Karpas-422 (cell line): ENCODE data around the gene ZNF771. TPM values are rescaled to one million over a fixed set of nuclear protein-coding genes. Genes with fewer than 3 reads are reported as not detected.
A peak's percentile ranks its signal among the peaks of the same experiment; 100 is the strongest.

ENCODE experiments used
- DNase-seq: peaks from one replicate; pipeline ENCODE4 v3.0.0-alpha.2; 2015
- H2AFZ ChIP-seq: fragments of 200-600 bp; sonication (generic); 2 replicates; pipeline ENCODE4 v1.6.1; 2014; ENCODE audit warnings: antibody characterized with exemption, low read length, mixed read lengths
- H3K27ac ChIP-seq: fragments of 200-600 bp; sonication (generic); 2 replicates; pipeline ENCODE4 v1.5.1; 2014; ENCODE audit warnings: mild to moderate bottlenecking, low read length, moderate library complexity
- H3K27me3 ChIP-seq: fragments of 200-600 bp; sonication (generic); 2 replicates; pipeline ENCODE4 v1.6.1; 2014; ENCODE audit warnings: low read length, mixed read lengths
- H3K36me3 ChIP-seq: fragments of 200-600 bp; sonication (generic); 2 replicates; pipeline ENCODE4 v1.6.1; 2014; ENCODE audit warnings: low read length, mixed read lengths; ENCODE audit not compliant: insufficient read depth
- H3K4me1 ChIP-seq: fragments of 200-600 bp; sonication (generic); 2 replicates; pipeline ENCODE4 v1.6.1; 2014; ENCODE audit warnings: mild to moderate bottlenecking, low read length, mixed read lengths
- H3K4me2 ChIP-seq: fragments of 200-600 bp; sonication (generic); 2 replicates; pipeline ENCODE4 v1.6.1; 2014; ENCODE audit warnings: low read length, low read depth, mild to moderate bottlenecking; ENCODE audit not compliant: poor library complexity, severe bottlenecking
- H3K4me3 ChIP-seq: fragments of 200-600 bp; sonication (generic); 2 replicates; pipeline ENCODE4 v1.5.1; 2014; ENCODE audit warnings: mild to moderate bottlenecking, antibody characterized with exemption, low read length, mixed read lengths
- H3K79me2 ChIP-seq: fragments of 200-600 bp; sonication (generic); 2 replicates; pipeline ENCODE4 v1.6.1; 2014; ENCODE audit warnings: mild to moderate bottlenecking, low read length, mixed read lengths
- H3K9ac ChIP-seq: fragments of 200-600 bp; sonication (generic); 2 replicates; pipeline ENCODE4 v1.6.0; 2014; ENCODE audit warnings: low read length
- H3K9me2 ChIP-seq: fragments of 200-600 bp; sonication (generic), shearing (Covaris generic); replicated peaks from 2 replicates; pipeline ENCODE4 v1.6.0; 2014; ENCODE audit warnings: mild to moderate bottlenecking, low read length, moderate library complexity; ENCODE audit not compliant: insufficient read depth
- H3K9me3 ChIP-seq: fragments of 300-700, 200-600 bp; sonication (generic); 2 replicates; pipeline ENCODE4 v1.6.1; 2014; ENCODE audit warnings: low read length, mixed read lengths
- H4K20me1 ChIP-seq: fragments of 200-600 bp; sonication (generic); 2 replicates; pipeline ENCODE4 v1.6.1; 2014; ENCODE audit warnings: mild to moderate bottlenecking, antibody characterized with exemption, low read length, low read depth; ENCODE audit not compliant: insufficient read depth
- total RNA-seq: library from RNA; depleted of rRNA; stranded (reverse); fragments of >200 nt; shearing (Covaris generic); gene quantifications from 2 replicates; pipeline ENCODE4 v1.2.3, GENCODE V29; 2014; ENCODE audit warnings: low replicate concordance; rRNA removed

ZNF771 gene
- 13.1 and 20.0 TPM in 2 replicates for total RNA-seq

- Histone ChIP-seq H3K27me3 (no peaks in the 10 kb centered on the region), H3K4me1 (peaks cover 42% of the 10 kb centered on the region), H3K9me3 (no peaks in the 10 kb centered on the region), H4K20me1 (no peaks in the 10 kb centered on the region; the same call in 1 of the 2 replicates), H2AFZ (peak within 1 kb of the TSS; percentile 52), H3K79me2 (peaks cover 32% of the 10 kb centered on the region), H3K9me2 (no peaks in the 10 kb centered on the region), H3K36me3 (peaks cover 9% of the 10 kb centered on the region), H3K27ac (peak within 1 kb of the TSS; percentile 91), H3K4me2 (peak within 1 kb of the TSS; percentile 98), H3K9ac (peak within 1 kb of the TSS; percentile 100), H3K4me3 (peak within 1 kb of the TSS; percentile 91)
- DNase-seq = peak; percentile 98
Observed at GRCh38 chr16:30407102-30407803, at the start of gene ZNF771. Gene ZNF771, plus strand, starts transcription at chr16:30407606. Its CDS starts 448 bp downstream, at chr16:30408054.

- H3K4me3 ChIP-seq = no peak overlapping the region
- peaks cover 4% of the 10 kb centered on the region; the same call in 1 of the 2 replicates for H3K36me3 ChIP-seq
- no peak overlapping the region for H3K4me2 ChIP-seq
- no peaks in the 10 kb centered on the region for H3K9me3 ChIP-seq
- no peaks in the 10 kb centered on the region for H3K27me3 ChIP-seq
- H3K9me2 ChIP-seq = no peaks in the 10 kb centered on the region
- no peak overlapping the region for H3K9ac ChIP-seq
- H3K4me1 ChIP-seq = peaks cover 40% of the 10 kb centered on the region
- no peak for DNase-seq
- H3K27ac ChIP-seq = 0 out of 2 replicates have a peak overlapping the region, but pooled peaks have one; percentile 59
- H2AFZ ChIP-seq = no peak overlapping the region
- no peaks in the 10 kb centered on the region for H4K20me1 ChIP-seq
- peaks cover 42% of the 10 kb centered on the region for H3K79me2 ChIP-seq
Observed at GRCh38 chr16:30357715-30358576, 49.5 kb upstream of the ZNF771 start.

GRCh38 chr16:30358577-30358936, 48.8 kb upstream of the ZNF771 start:
- no peak for DNase-seq
- no peaks in the 10 kb centered on the region for H3K27me3 ChIP-seq
- peaks cover 9% of the 10 kb centered on the region; the same call in 1 of the 2 replicates for H3K36me3 ChIP-seq
- H3K9ac ChIP-seq = no peak overlapping the region
- H3K9me2 ChIP-seq = no peaks in the 10 kb centered on the region
- H4K20me1 ChIP-seq = no peaks in the 10 kb centered on the region
- peaks cover 42% of the 10 kb centered on the region for H3K79me2 ChIP-seq
- no peak overlapping the region for H2AFZ ChIP-seq
- H3K4me1 ChIP-seq = peaks cover 34% of the 10 kb centered on the region
- H3K4me2 ChIP-seq = no peak overlapping the region
- no peak overlapping the region for H3K27ac ChIP-seq
- H3K9me3 ChIP-seq = no peaks in the 10 kb centered on the region
- no peak overlapping the region for H3K4me3 ChIP-seq

GRCh38 chr16:30358990-30359870, 48.2 kb upstream of the ZNF771 start:
- Histone ChIP-seq H3K9me3 (no peaks in the 10 kb centered on the region), H3K79me2 (peaks cover 38% of the 10 kb centered on the region), H4K20me1 (no peaks in the 10 kb centered on the region), H3K4me2 (no peak overlapping the region), H3K4me3 (no peak overlapping the region), H2AFZ (no peak overlapping the region), H3K27me3 (no peaks in the 10 kb centered on the region), H3K27ac (no peak overlapping the region), H3K36me3 (peaks cover 9% of the 10 kb centered on the region; the same call in 1 of the 2 replicates), H3K4me1 (peaks cover 28% of the 10 kb centered on the region), H3K9ac (no peak overlapping the region), H3K9me2 (no peaks in the 10 kb centered on the region)
- no peak for DNase-seq

- Histone ChIP-seq H3K4me1 (peaks cover 28% of the 10 kb centered on the region), H3K4me2 (no peak overlapping the region), H3K9me2 (no peaks in the 10 kb centered on the region), H3K27me3 (no peaks in the 10 kb centered on the region), H3K36me3 (peaks cover 15% of the 10 kb centered on the region; the same call in 1 of the 2 replicates), H3K9ac (no peak overlapping the region), H4K20me1 (no peaks in the 10 kb centered on the region; the same call in 1 of the 2 replicates), H3K4me3 (no peak overlapping the region), H2AFZ (no peak overlapping the region), H3K27ac (no peak overlapping the region), H3K9me3 (no peaks in the 10 kb centered on the region), H3K79me2 (peaks cover 38% of the 10 kb centered on the region)
- no peak for DNase-seq
Observed at GRCh38 chr16:30359871-30360170, 47.6 kb upstream of the ZNF771 start.

- Histone ChIP-seq H3K79me2 (peaks cover 49% of the 10 kb centered on the region), H3K36me3 (peaks cover 21% of the 10 kb centered on the region; the same call in 1 of the 2 replicates)
Observed at GRCh38 chr16:30361180-30361579, 46.2 kb upstream of the ZNF771 start.

GRCh38 chr16:30365200-30365599, 42.2 kb upstream of the ZNF771 start:
- Histone ChIP-seq H3K4me3 (no peak overlapping the region), H3K27ac (no peak overlapping the region), H3K9me2 (no peaks in the 10 kb centered on the region), H3K36me3 (peaks cover 21% of the 10 kb centered on the region; the same call in 1 of the 2 replicates), H3K79me2 (peaks cover 82% of the 10 kb centered on the region), H4K20me1 (peaks cover 24% of the 10 kb centered on the region), H3K4me2 (no peak overlapping the region), H2AFZ (no peak overlapping the region), H3K27me3 (no peaks in the 10 kb centered on the region), H3K9me3 (no peaks in the 10 kb centered on the region), H3K4me1 (peaks cover 19% of the 10 kb centered on the region), H3K9ac (no peak overlapping the region)
- DNase-seq = no peak

More at GRCh38 chr16:30361180-30361579, 46.2 kb upstream of the ZNF771 start:
- Histone ChIP-seq H2AFZ (no peak overlapping the region), H3K4me3 (no peak overlapping the region), H3K4me2 (no peak overlapping the region), H3K9me3 (no peaks in the 10 kb centered on the region), H3K4me1 (peaks cover 18% of the 10 kb centered on the region), H4K20me1 (no peaks in the 10 kb centered on the region; the same call in 1 of the 2 replicates), H3K9ac (no peak overlapping the region), H3K27ac (no peak overlapping the region), H3K27me3 (no peaks in the 10 kb centered on the region), H3K9me2 (no peaks in the 10 kb centered on the region)
- no peak for DNase-seq
